HEK293T (cell line): ENCODE results near the gene BCL7A.

Experiments used
- ARNT ChIP-seq: fragments of 450-650 bp; IDR thresholded peaks from 2 replicates; pipeline ENCODE4 v1.6.1; 2017; ENCODE audit warnings: mild to moderate bottlenecking
- FOXM1 ChIP-seq: fragments of 450-650 bp; IDR thresholded peaks from 2 replicates; pipeline ENCODE4 v1.6.1; 2017; ENCODE audit warnings: mild to moderate bottlenecking, borderline replicate concordance
- SP1 ChIP-seq: fragments of 450-650 bp; IDR thresholded peaks from 2 replicates; pipeline ENCODE4 v1.6.1; 2017

DNA sequence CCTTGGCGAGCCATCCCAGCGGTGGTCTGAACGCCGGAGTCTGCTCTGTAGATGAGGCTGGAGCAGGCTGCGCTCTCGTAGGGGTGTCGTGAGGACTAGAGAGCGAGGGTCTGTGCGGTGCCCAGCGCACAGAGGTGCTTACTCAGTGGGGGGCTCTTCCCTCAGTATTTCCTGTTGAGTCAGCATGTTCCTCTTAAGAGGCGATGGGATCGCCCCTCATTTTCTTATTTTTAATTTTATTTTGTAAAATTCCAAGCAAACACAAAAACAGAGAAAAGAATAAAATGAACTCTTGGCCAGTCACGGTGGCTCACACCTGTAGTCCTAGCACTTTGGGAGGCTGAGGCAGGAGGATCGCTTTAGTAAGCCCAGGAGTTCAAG, 40.8 kb upstream of the BCL7A start:
- TF ChIP-seq ARNT (no peak), FOXM1 (no peak), SP1 (no peak)
